ENCODE data around the gene PSKH1.
"Not testable (repeated sequence)": the region's sequence is repeated elsewhere in the genome, so short reads cannot be mapped to it uniquely, and the experiment has no call there.

PSKH1 gene

DNA sequence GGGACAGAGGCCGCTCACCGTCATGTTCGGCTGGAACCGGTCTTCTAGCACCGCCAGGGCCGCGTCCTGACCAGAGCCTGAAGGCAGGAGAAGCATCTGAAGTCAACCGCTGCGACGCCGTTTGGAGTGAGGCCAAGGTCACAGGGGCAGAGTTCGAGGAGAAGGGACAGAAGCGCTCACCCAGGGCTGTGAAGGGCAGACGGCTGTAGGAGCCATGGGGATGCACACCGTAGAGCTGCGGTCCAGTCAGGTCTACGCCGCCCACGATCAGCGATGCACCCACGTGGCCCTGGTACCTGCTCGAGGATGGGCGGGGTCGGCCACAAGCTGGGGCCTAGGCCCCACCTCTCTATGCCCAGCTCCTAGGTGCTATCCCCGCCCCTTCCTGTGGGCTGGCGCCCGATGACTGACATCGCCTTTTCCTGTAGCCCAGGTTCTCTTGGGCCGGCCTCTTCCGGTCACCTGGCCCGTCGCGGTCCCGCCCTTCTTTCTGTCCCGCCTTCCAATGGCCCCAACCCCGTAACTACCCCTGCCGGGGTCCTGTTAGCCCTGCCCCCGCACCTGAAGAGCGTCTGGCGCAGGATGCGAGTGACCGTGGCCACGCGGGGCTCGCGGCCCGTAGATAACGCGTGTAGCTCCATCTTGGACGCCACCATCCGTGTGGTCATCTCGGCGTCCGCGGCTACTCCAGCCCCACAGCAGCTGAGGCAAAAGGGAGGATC, 42.5 kb downstream of the PSKH1 start:
- Histone ChIP-seq H3K27me3 (ENCODE audit: control insufficient read depth, insufficient read depth, low read length) (no peaks in the 10 kb centered on the region), H3K27ac (ENCODE audit: low read depth, low read length) (peak overlapping the region; percentile 11), H3K4me1 (ENCODE audit: control insufficient read depth, insufficient read depth, low read length) (peaks cover 18% of the 10 kb centered on the region), H3K36me3 (ENCODE audit: control insufficient read depth, insufficient read depth, low read length) (peaks cover 18% of the 10 kb centered on the region), H3K9me3 (ENCODE audit: control insufficient read depth, insufficient read depth, low read depth, low read length) (no peaks in the 10 kb centered on the region), H3K9ac (ENCODE audit: low read length) (peak overlapping the region; percentile 89), H3K4me3 (ENCODE audit: low read depth, low read length) (peak overlapping the region; percentile 93)

GRCh38 chr16:67936124-67936879, 43.2 kb downstream of the PSKH1 start, which contains the start of gene PSMB10:
PSMB10 (minus strand) TSS chr16:67936850; CDS start chr16:67936749, 101 bp downstream.
- Histone ChIP-seq H3K9ac (ENCODE audit: low read length) (peak within 1 kb of the TSS; percentile 89), H3K9me3 (ENCODE audit: control insufficient read depth, insufficient read depth, low read depth, low read length) (no peaks in the 10 kb centered on the region), H3K4me3 (ENCODE audit: low read depth, low read length) (peak within 1 kb of the TSS; percentile 93), H3K27ac (ENCODE audit: low read depth, low read length) (peak within 1 kb of the TSS; percentile 11), H3K4me1 (ENCODE audit: control insufficient read depth, insufficient read depth, low read length) (peaks cover 18% of the 10 kb centered on the region), H3K36me3 (ENCODE audit: control insufficient read depth, insufficient read depth, low read length) (peaks cover 19% of the 10 kb centered on the region), H3K27me3 (ENCODE audit: control insufficient read depth, insufficient read depth, low read length) (no peaks in the 10 kb centered on the region)

DNA sequence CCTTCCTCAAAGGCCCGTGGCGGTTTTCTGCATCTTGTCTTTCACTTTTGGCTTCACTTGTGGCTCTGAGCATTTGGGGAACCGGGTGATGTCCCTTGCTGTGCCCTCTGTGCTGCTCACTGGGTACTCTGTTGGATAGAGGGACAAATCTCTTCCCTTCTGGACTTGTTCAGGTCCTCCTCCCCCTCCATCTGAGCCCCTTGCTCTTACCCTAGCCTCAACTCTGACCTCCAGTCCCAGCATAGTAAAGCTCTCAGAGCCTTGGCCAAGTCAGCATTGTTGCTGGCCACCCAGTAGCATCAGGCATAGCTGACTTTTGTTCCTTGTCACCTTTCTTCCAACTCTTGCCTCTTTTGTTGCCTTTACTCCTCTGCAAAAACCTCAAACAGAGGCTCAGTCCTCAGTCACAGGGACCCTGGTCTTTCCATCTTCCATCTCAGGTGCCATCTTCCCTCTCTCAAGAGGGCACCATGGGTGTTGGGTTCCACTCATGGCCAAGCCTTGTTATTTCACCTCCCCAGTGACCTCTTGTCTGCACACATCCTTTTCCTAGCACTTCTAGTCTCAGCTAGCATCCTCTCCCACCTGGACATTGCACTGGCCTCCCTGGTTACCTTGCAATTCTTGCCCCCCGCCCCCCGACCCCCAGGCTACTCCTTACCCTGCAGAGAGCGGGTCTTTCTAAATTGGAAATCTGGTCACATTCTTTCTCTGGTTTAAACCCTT, 44.0 kb downstream of the PSKH1 start:
- Histone ChIP-seq H3K36me3 (ENCODE audit: control insufficient read depth, insufficient read depth, low read length) (peaks cover 23% of the 10 kb centered on the region), H3K27me3 (ENCODE audit: control insufficient read depth, insufficient read depth, low read length) (no peaks in the 10 kb centered on the region), H3K4me1 (ENCODE audit: control insufficient read depth, insufficient read depth, low read length) (peaks cover 18% of the 10 kb centered on the region), H3K27ac (ENCODE audit: low read depth, low read length) (peak overlapping the region; percentile 11; the same call in 1 of the 2 replicates), H3K9ac (ENCODE audit: low read length) (peak overlapping the region; percentile 89), H3K4me3 (ENCODE audit: low read depth, low read length) (peak overlapping the region; percentile 93), H3K9me3 (ENCODE audit: control insufficient read depth, insufficient read depth, low read depth, low read length) (no peaks in the 10 kb centered on the region)

DNA sequence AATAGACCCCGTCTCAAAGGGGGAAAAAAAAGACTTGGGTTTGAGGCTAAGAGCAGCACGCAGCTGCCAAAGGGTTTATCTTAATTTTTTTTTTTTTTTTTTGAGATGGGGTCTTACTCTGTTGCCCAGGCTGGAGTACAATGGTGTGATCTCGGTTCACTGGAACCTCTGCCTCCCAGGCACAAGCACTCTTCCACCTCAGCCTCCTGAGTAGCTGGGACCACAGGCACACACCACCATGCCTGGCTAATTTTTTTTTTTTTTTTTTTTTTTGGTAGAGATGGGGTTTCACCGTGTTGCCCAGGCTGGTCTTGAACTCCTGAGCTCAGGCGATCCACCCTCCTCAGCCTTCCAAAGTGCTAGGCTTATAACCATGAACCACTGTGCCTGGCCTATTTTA, 44.7 kb downstream of the PSKH1 start:
- Histone ChIP-seq H3K4me1 (ENCODE audit: control insufficient read depth, insufficient read depth, low read length) (peaks cover 18% of the 10 kb centered on the region), H3K36me3 (ENCODE audit: control insufficient read depth, insufficient read depth, low read length) (peaks cover 26% of the 10 kb centered on the region)
- H3K27ac ChIP-seq (ENCODE audit: low read depth, low read length); H3K9ac ChIP-seq (ENCODE audit: low read length); H3K9me3 ChIP-seq (ENCODE audit: control insufficient read depth, insufficient read depth, low read depth, low read length); H3K4me3 ChIP-seq (ENCODE audit: low read depth, low read length); H3K27me3 ChIP-seq (ENCODE audit: control insufficient read depth, insufficient read depth, low read length): not testable (repeated sequence)

DNA sequence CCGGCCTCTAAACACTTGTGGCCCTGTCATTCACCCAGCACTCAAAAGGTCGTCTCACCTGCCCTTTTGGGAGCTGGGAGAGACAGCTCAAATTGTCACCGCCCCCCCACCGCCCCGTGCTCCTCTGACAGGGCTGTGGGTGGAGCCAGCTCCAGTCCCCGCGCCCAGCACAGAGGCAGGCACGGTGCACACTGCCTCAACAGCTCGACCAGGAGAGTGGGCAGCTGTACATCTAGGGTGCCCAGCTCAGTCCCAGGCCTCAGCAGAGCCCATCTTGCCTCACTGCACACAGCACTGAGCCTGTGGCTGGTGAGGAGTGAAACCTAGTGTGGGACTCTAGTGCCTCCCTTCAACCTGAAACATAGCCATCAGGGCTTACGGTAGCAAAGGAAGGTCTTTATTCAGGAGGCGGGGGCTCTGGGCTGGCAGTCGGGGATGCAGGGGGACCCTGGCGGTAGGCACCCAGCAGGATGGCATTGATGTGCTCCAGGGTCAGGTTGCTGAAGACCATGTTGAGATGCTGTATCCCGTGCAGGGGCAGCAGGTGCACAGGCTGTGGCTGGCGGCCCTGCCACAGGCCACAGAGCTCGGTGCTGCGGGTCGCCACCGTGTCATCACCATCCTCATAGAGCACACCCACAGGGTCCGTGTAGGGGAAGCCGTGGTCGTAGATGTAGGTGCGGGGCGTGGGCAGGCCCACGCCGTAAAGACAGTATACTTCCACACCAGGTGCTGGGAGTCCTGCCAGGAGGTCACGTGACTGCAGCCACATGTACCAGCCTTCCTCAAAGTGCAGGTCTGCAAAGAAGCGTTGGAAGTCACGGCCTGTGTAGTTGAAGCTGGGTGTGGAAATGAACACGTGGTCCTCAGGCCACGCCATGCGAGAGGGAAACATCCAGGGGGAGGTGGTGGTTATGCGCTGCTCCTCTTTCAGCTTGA, 46.7 kb downstream of the PSKH1 start:
- Histone ChIP-seq H3K27me3 (ENCODE audit: control insufficient read depth, insufficient read depth, low read length) (no peaks in the 10 kb centered on the region), H3K27ac (ENCODE audit: low read depth, low read length) (no peak overlapping the region), H3K4me3 (ENCODE audit: low read depth, low read length) (no peak overlapping the region), H3K36me3 (ENCODE audit: control insufficient read depth, insufficient read depth, low read length) (peaks cover 42% of the 10 kb centered on the region), H3K9me3 (ENCODE audit: control insufficient read depth, insufficient read depth, low read depth, low read length) (no peaks in the 10 kb centered on the region), H3K4me1 (ENCODE audit: control insufficient read depth, insufficient read depth, low read length) (peaks cover 11% of the 10 kb centered on the region), H3K9ac (ENCODE audit: low read length) (no peak overlapping the region)

DNA sequence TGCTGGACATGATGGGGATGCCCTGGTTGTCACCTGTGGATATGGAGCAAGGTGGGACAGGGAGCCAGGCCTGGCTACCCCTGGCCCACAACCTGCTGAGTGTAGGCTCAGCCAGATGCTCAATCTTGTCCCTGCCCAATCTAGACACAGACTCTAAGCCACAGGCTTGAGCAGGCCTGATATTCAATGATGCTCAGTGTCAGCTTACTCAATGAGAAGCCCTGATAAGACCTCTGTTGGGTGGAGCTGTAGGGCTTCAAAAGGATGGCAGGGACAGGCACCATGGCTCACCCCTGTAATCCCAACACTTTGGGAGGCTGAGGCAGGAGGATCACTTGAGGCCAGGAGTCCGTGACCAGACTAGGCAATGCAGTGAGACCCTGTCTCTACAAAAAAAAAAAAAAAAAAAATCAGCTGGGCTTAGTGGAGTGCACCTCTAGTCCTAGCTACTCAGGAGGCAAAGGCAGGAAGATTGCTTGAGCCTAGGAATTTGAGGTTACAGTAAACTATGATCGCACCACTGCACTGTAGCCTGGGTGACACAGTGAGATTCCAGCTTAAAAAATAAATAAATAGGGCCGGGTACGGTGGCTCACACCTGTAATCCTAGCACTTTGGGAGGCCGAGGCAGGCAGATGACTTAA, 47.5 kb downstream of the PSKH1 start:
- Histone ChIP-seq H3K36me3 (ENCODE audit: control insufficient read depth, insufficient read depth, low read length) (peaks cover 50% of the 10 kb centered on the region), H3K4me3 (ENCODE audit: low read depth, low read length) (no peak overlapping the region), H3K9me3 (ENCODE audit: control insufficient read depth, insufficient read depth, low read depth, low read length) (no peaks in the 10 kb centered on the region), H3K9ac (ENCODE audit: low read length) (no peak overlapping the region), H3K27me3 (ENCODE audit: control insufficient read depth, insufficient read depth, low read length) (no peaks in the 10 kb centered on the region), H3K27ac (ENCODE audit: low read depth, low read length) (no peak overlapping the region), H3K4me1 (ENCODE audit: control insufficient read depth, insufficient read depth, low read length) (peaks cover 6% of the 10 kb centered on the region)

DNA sequence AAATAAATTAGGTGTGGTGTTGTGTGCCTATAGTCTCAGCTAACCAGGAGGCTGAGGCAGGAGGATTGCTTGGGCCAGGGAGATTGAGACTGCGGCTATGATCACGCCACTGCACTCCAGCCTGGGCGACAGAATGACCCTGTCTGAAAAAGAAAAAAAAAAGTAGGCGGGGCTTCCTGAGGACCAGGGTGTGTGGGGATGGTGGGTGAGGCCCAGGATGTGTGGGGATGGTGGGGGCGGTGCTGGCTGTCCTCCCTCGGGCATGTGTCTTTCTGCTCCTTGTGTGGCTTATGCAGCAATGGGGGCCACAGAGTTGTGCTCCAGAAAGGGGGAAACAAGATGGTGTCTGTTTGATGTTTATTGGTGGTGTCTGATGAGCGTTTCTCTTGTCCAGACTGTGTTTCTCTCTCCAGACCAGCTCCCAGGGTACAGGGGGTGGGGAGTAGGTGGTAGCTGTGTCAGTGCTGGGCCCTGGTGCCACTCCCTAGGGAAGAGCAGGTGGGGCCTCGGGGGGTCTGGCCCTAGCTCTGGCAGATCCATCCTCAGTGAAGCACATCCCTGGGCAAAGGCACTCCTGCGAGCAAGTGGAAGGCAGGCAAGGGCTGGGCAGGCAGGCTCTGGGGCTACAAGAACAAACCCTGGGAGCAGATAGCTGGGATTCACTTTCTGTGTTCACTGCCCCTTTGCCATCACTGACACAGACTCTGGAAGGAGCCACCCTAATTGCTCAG, 48.6 kb downstream of the PSKH1 start:
- Histone ChIP-seq H3K9ac (ENCODE audit: low read length) (no peak overlapping the region), H3K36me3 (ENCODE audit: control insufficient read depth, insufficient read depth, low read length) (peaks cover 61% of the 10 kb centered on the region), H3K9me3 (ENCODE audit: control insufficient read depth, insufficient read depth, low read depth, low read length) (no peaks in the 10 kb centered on the region), H3K27ac (ENCODE audit: low read depth, low read length) (no peak overlapping the region), H3K4me1 (ENCODE audit: control insufficient read depth, insufficient read depth, low read length) (peaks cover 6% of the 10 kb centered on the region), H3K27me3 (ENCODE audit: control insufficient read depth, insufficient read depth, low read length) (no peaks in the 10 kb centered on the region), H3K4me3 (ENCODE audit: low read depth, low read length) (no peak overlapping the region)

DNA sequence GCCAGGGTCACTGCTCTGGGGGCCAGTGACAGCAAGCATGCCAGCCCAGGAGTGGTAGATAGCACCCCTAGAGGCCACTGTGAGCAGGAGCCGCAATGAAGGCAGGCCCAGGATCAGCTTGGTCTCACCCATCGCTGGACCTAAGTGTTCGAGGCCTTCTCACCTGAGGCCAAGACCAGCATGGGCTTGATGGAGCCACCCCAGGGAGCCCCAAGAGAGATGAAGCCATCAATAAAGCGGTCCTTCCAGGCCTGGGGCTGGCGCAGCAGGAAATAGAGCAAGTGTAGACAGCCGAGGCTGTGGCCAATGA, 49.1 kb downstream of the PSKH1 start:
- peaks cover 1% of the 10 kb centered on the region for H3K4me1 ChIP-seq (ENCODE audit: control insufficient read depth, insufficient read depth, low read length)
- H3K27me3 ChIP-seq (ENCODE audit: control insufficient read depth, insufficient read depth, low read length) = no peaks in the 10 kb centered on the region
- no peak overlapping the region for H3K27ac ChIP-seq (ENCODE audit: low read depth, low read length)
- H3K9ac ChIP-seq (ENCODE audit: low read length) = no peak overlapping the region
- no peak overlapping the region for H3K4me3 ChIP-seq (ENCODE audit: low read depth, low read length)
- peaks cover 66% of the 10 kb centered on the region for H3K36me3 ChIP-seq (ENCODE audit: control insufficient read depth, insufficient read depth, low read length)
- H3K9me3 ChIP-seq (ENCODE audit: control insufficient read depth, insufficient read depth, low read depth, low read length) = no peaks in the 10 kb centered on the region

GRCh38 chr16:67942510-67943255, 49.6 kb downstream of the PSKH1 start:
- H3K9me3 ChIP-seq (ENCODE audit: control insufficient read depth, insufficient read depth, low read depth, low read length) = no peaks in the 10 kb centered on the region
- no peaks in the 10 kb centered on the region for H3K4me1 ChIP-seq (ENCODE audit: control insufficient read depth, insufficient read depth, low read length)
- no peak overlapping the region for H3K27ac ChIP-seq (ENCODE audit: low read depth, low read length)
- peaks cover 71% of the 10 kb centered on the region for H3K36me3 ChIP-seq (ENCODE audit: control insufficient read depth, insufficient read depth, low read length)
- no peak overlapping the region for H3K4me3 ChIP-seq (ENCODE audit: low read depth, low read length)
- no peaks in the 10 kb centered on the region for H3K27me3 ChIP-seq (ENCODE audit: control insufficient read depth, insufficient read depth, low read length)
- H3K9ac ChIP-seq (ENCODE audit: low read length) = no peak overlapping the region

Data from HUES6 (cell line).